ENCODE data around the gene TRABD.

TRABD gene

DNA sequence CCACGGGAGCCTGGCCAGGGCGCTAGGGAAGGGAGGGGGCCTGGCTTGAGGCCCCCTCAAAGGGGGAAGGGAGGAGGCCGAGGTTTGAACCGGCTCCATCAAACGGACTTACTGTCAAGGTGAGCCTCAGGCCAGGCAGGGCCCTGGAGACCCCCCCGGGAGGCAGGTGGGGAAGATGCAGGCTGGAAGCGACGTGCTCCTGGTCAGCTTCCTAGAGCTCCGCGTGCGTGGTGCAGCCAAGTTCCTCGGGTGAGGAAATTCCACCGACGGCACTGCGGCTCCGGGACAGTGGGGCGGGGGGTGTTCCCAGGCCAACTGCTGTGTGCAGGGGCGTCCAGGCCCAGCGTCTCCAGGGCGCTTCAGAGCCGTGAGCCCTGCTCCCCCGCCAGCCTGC is 7.2 kb upstream of the TRABD start:
- TF ChIP-seq, protein P1, sequence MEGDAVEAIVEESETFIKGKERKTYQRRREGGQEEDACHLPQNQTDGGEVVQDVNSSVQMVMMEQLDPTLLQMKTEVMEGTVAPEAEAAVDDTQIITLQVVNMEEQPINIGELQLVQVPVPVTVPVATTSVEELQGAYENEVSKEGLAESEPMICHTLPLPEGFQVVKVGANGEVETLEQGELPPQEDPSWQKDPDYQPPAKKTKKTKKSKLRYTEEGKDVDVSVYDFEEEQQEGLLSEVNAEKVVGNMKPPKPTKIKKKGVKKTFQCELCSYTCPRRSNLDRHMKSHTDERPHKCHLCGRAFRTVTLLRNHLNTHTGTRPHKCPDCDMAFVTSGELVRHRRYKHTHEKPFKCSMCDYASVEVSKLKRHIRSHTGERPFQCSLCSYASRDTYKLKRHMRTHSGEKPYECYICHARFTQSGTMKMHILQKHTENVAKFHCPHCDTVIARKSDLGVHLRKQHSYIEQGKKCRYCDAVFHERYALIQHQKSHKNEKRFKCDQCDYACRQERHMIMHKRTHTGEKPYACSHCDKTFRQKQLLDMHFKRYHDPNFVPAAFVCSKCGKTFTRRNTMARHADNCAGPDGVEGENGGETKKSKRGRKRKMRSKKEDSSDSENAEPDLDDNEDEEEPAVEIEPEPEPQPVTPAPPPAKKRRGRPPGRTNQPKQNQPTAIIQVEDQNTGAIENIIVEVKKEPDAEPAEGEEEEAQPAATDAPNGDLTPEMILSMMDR (IDR thresholded peaks at IDR 0.05; ENCODE audit: low read depth, low read length), result no peak

DNA sequence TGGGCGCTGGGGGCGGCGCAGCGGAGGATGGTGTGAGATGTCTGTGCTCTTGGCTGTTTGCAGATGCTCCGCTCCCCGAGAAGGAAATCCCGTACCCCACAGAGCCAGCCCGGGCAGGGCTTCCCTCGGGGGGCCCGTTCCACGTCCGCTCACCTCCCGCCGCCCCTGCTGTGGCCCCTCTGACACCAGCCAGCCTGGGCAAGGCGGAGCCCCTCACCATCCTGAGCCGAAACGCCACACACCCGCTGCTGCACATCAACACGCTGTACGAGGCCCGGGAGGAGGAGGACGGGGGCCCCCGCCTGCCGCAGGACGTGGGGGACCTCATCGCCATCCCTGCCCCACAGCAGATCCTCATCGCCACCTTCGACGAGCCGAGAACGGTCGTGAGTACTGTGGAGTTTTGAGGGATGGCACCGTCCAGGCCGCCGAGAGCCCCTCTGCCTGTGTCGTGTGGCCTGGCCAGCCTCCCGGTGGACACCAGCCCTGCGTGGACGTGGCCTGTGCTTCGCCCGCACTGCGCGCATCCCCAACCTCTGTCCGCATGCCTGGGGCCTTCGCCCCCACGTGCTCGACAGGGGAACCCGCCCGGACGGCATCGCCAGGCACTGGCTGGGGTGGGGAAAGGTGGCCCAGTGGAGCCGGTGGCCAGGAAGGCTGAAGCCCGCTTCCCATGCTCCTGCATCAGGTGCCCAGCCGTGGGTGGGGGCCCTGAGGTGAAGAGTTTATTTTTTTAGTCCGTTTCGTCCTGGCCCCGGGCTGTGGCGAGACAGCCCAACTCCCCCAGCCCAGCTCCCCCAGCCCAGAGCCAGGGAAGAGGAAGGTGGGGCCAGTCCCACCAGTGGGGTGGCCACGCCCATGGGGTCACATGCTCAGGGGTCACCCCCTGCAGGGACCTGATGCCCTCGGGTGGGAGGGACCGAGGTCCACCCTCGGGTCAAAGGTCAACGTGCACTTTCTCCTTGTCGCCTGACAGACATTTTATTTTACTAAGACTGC is 6.5 kb upstream of the TRABD start:
- no peak overlapping the region for H3K4me3 ChIP-seq (ENCODE audit: low read depth, low read length)
- TF ChIP-seq, protein P1 (IDR thresholded peaks at IDR 0.05; ENCODE audit: low read depth, low read length), result no peak

More for the DNA sequence above, 7.2 kb upstream of the TRABD start:
- H3K4me3 ChIP-seq (ENCODE audit: low read depth, low read length), result no peak overlapping the region

DNA sequence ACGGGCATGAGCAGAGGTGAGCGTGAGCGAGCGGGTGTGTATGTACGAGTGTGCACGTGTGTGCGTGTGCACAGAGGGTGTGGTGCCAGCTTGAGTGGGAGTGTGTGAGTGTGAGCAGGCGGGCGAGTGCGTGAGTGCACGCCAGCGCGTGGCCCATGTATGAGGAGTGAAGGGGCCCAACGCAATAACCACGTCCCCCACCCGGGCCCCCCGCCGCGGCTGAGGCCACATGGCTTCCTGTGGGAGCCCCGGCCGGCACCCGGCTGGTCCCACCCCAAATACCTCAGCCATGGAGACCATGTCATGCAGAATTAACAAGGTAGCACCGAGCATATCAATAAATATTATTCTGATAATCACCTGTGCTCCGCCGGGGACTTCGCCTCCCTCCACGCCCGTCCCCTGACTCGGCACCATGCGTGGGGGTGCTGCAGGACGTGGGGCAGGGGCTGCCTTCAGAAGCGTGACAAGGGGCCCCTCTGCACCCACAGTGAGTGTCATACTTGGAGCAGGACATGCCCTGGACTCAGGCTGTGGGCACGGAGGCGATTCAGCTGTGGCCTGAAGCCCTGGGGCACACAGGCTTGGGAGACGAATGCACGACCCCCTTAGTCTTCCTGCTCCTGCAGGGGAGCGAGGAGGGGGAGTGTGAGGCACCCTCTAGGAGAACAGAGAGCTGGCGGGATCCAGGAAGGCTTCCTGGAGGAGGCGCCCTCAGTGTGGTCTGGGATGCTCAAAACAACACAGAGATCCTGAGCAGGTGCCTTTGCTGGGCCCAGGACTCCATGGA is 5.6 kb upstream of the TRABD start:
- TF ChIP-seq, protein P1 (IDR thresholded peaks at IDR 0.05; ENCODE audit: low read depth, low read length), result no peak
- H3K4me3 ChIP-seq (ENCODE audit: low read depth, low read length), result no peak overlapping the region

DNA sequence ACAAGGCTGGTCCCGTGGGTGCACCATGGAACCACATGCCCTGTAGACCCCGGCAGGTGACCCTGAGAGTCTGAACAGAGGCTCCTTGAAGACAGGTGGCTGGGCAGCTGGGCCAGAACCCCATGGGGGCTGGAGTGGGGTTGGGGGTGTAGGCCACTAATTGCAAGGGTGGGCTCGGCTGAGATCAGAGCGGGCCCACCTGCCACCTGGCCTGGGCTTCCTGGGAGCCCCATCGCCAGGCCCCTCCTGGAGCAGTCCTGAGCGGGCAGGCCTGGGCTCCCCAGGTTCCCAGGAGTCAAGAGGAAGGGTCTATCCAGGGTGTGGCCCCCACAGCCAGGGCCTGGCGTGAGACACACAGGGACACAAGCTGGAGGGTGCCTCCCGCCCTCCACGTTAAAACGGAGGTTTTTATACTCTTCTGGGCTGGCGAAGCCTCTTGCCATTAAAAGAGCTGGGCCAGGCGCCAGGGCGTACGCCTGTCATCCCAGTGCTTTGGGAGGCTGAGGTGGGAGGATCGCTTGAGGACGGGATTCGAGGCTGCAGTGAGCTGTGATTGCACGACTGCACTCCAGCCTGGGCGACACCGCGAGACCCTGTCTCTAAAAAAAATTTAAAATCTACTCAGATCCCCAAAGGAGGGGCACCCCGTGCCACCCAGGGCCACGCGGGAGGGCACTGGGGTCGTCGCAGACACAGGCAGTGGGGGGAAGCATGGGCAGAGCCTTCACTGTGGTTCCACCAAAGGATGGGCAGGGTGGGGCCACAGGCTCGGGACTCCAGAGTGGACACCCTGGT is 4.8 kb upstream of the TRABD start:
- TF ChIP-seq, protein P1 (IDR thresholded peaks at IDR 0.05; ENCODE audit: low read depth, low read length), result no peak
- H3K4me3 ChIP-seq (ENCODE audit: low read depth, low read length), result no peak overlapping the region

DNA sequence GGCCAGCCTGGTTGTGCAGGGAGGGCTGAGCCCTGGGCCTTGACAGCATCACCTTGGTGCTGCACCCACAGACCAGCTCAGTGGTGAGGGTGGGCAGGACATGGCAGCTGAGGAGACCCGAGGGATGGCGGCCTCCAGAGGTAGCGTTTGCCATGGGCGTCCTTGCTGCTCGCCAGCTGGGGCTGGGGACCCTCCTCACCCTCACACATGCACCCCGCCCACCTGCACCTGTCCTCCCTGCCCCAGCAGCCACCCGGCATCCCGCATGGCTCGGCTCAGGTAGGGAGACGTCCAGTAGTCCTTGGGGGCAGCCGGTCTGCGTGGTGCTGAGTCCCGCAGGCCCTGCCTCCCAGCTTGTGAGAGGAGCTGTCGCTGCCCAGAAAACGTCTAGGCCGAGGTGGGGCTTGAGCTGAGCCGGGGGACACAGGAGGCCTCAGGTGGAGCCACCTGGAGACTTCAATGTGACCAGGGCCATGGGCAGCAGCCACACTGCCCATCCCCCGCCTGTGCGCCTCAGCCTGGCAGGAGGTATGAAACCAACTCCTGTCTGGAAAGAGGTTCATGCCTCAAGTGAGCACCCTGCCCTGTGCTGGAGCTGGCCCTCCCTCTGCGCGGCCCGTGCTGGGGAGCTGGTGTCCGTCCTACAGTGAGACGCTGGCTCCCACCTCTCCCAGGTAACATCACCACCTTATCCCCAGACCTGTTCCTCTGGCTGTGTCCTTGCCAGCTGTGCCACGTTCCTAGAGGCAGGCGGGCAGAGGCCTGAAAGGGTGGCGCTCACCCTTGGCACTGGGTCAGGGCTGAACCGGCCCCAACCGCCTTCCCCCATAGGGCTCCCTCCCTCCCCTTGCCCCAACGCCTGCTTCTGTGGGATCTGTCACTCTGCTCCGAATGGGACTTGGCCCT is 3.3 kb upstream of the TRABD start:
- no peak overlapping the region for H3K4me3 ChIP-seq (ENCODE audit: low read depth, low read length)
- TF ChIP-seq, protein P1 (IDR thresholded peaks at IDR 0.05; ENCODE audit: low read depth, low read length), result no peak

All from WI38 (cell line).